GM23338 (cell line): ENCODE measurements around the gene CDH4. TPM values are rescaled to one million over a fixed set of nuclear protein-coding genes. Genes with fewer than 3 reads are reported as not detected.

Source experiments
- ATAC-seq: fragments of 200-7000 bp; cut with Tn5 transposase; 3 replicates; pipeline ENCODE4 v1.9.1; 2020
- DNase-seq: peaks from one replicate; pipeline ENCODE4 v3.0.0-alpha.2; 2015; ENCODE audit warnings: low spot score
- H2AFZ ChIP-seq: fragments of 200-600 bp; sonication (generic); 2 replicates; pipeline ENCODE4 v1.8.0; 2016; ENCODE audit warnings: antibody characterized with exemption, mild to moderate bottlenecking, moderate library complexity
- H3F3A ChIP-seq: fragments of 200-600 bp; sonication (generic); replicated peaks from 2 replicates; pipeline ENCODE4 v1.8.0; 2017; ENCODE audit warnings: antibody characterized with exemption, mixed run types, low read depth
- H3K27ac ChIP-seq: fragments of 200-600 bp; sonication (generic); 2 replicates; pipeline ENCODE4 v1.6.1; 2016; ENCODE audit warnings: low read depth
- H3K27me3 ChIP-seq: fragments of 200-600 bp; sonication (generic); 2 replicates; pipeline ENCODE4 v1.8.0; 2016; ENCODE audit warnings: mild to moderate bottlenecking, mixed run types, moderate library complexity; ENCODE audit not compliant: insufficient read depth
- H3K36me3 ChIP-seq: fragments of 200-600 bp; sonication (generic); 2 replicates; pipeline ENCODE4 v1.8.0; 2016; ENCODE audit warnings: mild to moderate bottlenecking; ENCODE audit not compliant: insufficient read depth
- H3K4me1 ChIP-seq: fragments of 200-600 bp; sonication (generic); 2 replicates; pipeline ENCODE4 v1.8.0; 2016; ENCODE audit warnings: mild to moderate bottlenecking, moderate library complexity; ENCODE audit not compliant: insufficient read depth
- H3K4me2 ChIP-seq: fragments of 200-600 bp; sonication (generic); 2 replicates; pipeline ENCODE4 v1.7.1; 2017; ENCODE audit warnings: mixed run types
- H3K4me3 ChIP-seq: fragments of 200-600 bp; sonication (generic); 2 replicates; pipeline ENCODE4 v1.6.1; 2016; ENCODE audit warnings: mixed run types
- H3K79me2 ChIP-seq: fragments of 200-600 bp; sonication (generic); replicated peaks from 2 replicates; pipeline ENCODE4 v1.8.0; 2017; ENCODE audit warnings: mild to moderate bottlenecking; ENCODE audit not compliant: insufficient read depth
- H3K9me2 ChIP-seq: fragments of 200-600 bp; sonication (generic); 2 replicates; pipeline ENCODE4 v1.8.0; 2017; ENCODE audit not compliant: insufficient read depth
- H4K20me1 ChIP-seq: fragments of 200-600 bp; sonication (generic); replicated peaks from 2 replicates; pipeline ENCODE4 v1.8.0; 2017; ENCODE audit warnings: mild to moderate bottlenecking; ENCODE audit not compliant: insufficient read depth
- H3K27ac Mint-ChIP-seq: 2 replicates; pipeline ENCODE4 v1.8.0; 2020; ENCODE audit warnings: inconsistent platforms, mild to moderate bottlenecking, moderate library complexity, mixed read lengths
- H3K27me3 Mint-ChIP-seq: 3 replicates; pipeline ENCODE4 v1.8.0; 2022; ENCODE audit warnings: low read depth, mild to moderate bottlenecking, moderate library complexity, mixed read lengths, inconsistent platforms; ENCODE audit not compliant: insufficient read depth, poor library complexity
- H3K36me3 Mint-ChIP-seq: 3 replicates; pipeline ENCODE4 v1.8.0; 2021; ENCODE audit warnings: low read depth, mild to moderate bottlenecking, inconsistent platforms, moderate library complexity, mixed read lengths
- H3K4me1 Mint-ChIP-seq: 3 replicates; pipeline ENCODE4 v1.8.0; 2020; ENCODE audit warnings: mild to moderate bottlenecking, inconsistent platforms, mixed read lengths
- H3K4me3 Mint-ChIP-seq: 3 replicates; pipeline ENCODE4 v1.8.0; 2021; ENCODE audit warnings: moderate library complexity, mild to moderate bottlenecking, inconsistent platforms, mixed read lengths
- H3K9me3 Mint-ChIP-seq: 3 replicates; pipeline ENCODE4 v1.8.0; 2020; ENCODE audit warnings: moderate library complexity, mild to moderate bottlenecking, inconsistent platforms, mixed read lengths
- CREB1 ChIP-seq: fragments of 250-450 bp; sonication (Bioruptor Pico); IDR thresholded peaks from 2 replicates; pipeline ENCODE4 v1.5.0; 2020; ENCODE audit warnings: low read depth, mild to moderate bottlenecking, moderate library complexity
- EZH2 ChIP-seq: fragments of 200-600 bp; sonication (generic); IDR thresholded peaks from one replicate; pipeline ENCODE4 v1.8.0; 2017; ENCODE audit warnings: antibody characterized with exemption, mild to moderate bottlenecking, low read depth; ENCODE audit not compliant: unreplicated experiment
- JUNB ChIP-seq: IDR thresholded peaks from one replicate; pipeline ENCODE4 v1.6.1; 2016; ENCODE audit warnings: antibody characterized with exemption; ENCODE audit not compliant: unreplicated experiment
- NANOG ChIP-seq: IDR thresholded peaks from 2 replicates; pipeline ENCODE4 v1.6.1; 2016; ENCODE audit warnings: antibody characterized with exemption, borderline replicate concordance
- polyA plus RNA-seq: library from polyadenylated mRNA; unstranded; fragments of >200 nt; fragmentation: Nextera tagmentation; extraction: Ambion mirVana; gene quantifications from 2 replicates; pipeline ENCODE4 v1.2.1, GENCODE V29; 2016
- total RNA-seq: library from RNA; depleted of rRNA; stranded (reverse); fragments of >200 nt; shearing (Covaris generic); gene quantifications from 2 replicates; pipeline ENCODE4 v1.2.3, GENCODE V29; 2014
- TF ChIP-seq, protein P1 (sequence below): IDR thresholded peaks from one replicate; pipeline ENCODE4 v1.6.1; 2018; ENCODE audit warnings: antibody characterized with exemption; ENCODE audit not compliant: unreplicated experiment
- TF ChIP-seq, protein P2 (sequence below), 2 experiments: fragments of 200-600 bp in 1 of 2; sonication (generic) in 1 of 2; conservative IDR thresholded peaks; 2 replicates each; pipeline versions ENCODE4 v1.5.1 to v1.6.1; 2016 to 2017; ENCODE audit warnings: antibody characterized with exemption in 2 of 2, low read depth in 2 of 2, mild to moderate bottlenecking in 2 of 2, moderate library complexity in 1 of 2

The CDH4 gene
- total and polyA plus RNA-seq, 2 experiments from 2014 or later = 1.2 to 4.2 TPM

- no peaks in the 10 kb centered on the region for H3K36me3 ChIP-seq
- TF ChIP-seq NANOG (no peak), JUNB (no peak)
- no peak overlapping the region for H3K27ac Mint-ChIP-seq
Observed at GRCh38 chr20:61805781-61806180, 553.7 kb downstream of the CDH4 start.

DNA sequence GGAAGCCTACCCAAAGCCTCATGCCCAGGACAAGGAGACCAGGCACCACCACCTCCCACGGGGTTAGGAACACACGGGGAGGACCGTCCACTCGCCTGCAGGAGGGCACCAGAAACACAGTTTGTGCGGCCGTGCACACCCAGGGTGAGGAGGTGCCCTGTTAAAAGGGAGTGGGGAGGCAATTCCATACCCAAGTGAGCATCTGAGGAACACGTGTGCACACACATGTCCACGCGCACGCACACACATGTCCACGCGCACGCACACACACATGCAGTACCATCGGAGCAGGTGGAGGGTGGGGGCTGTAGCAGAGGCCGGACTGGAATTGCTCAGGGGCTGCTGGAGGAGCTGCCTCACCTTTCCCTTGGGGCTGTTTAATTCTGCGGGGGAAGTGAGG, 554.3 kb downstream of the CDH4 start:
- DNase-seq = no peak

More at GRCh38 chr20:61805781-61806180, 553.7 kb downstream of the CDH4 start:
- no peaks in the 10 kb centered on the region for H3K79me2 ChIP-seq
- H3K9me2 ChIP-seq = no peaks in the 10 kb centered on the region
- no peaks in the 10 kb centered on the region for H4K20me1 ChIP-seq
- no peak for DNase-seq
- Mint-ChIP-seq H3K27me3 (peaks cover 19% of the 10 kb centered on the region), H3K9me3 (no peaks in the 10 kb centered on the region), H3K4me3 (no peak overlapping the region), H3K4me1 (peaks cover 18% of the 10 kb centered on the region), H3K36me3 (no peaks in the 10 kb centered on the region)
- no peak overlapping the region for H2AFZ ChIP-seq
- ATAC-seq = no peak
- no peak overlapping the region for H3K4me3 ChIP-seq
- no peak overlapping the region for H3K27ac ChIP-seq
- no peaks in the 10 kb centered on the region for H3K4me1 ChIP-seq
- no peak overlapping the region for H3K4me2 ChIP-seq
- no peaks in the 10 kb centered on the region for H3F3A ChIP-seq
- H3K27me3 ChIP-seq = no peaks in the 10 kb centered on the region

More for the DNA sequence above, 554.3 kb downstream of the CDH4 start:
- Mint-ChIP-seq H3K9me3 (no peaks in the 10 kb centered on the region), H3K27ac (no peak overlapping the region), H3K27me3 (peaks cover 19% of the 10 kb centered on the region), H3K36me3 (no peaks in the 10 kb centered on the region), H3K4me3 (no peak overlapping the region), H3K4me1 (peaks cover 18% of the 10 kb centered on the region)
- 0 out of 2 replicates have a peak, but pooled peaks cover 3% of the 10 kb centered on the region for H3F3A ChIP-seq
- H3K9me2 ChIP-seq = no peaks in the 10 kb centered on the region
- no peaks in the 10 kb centered on the region for H3K36me3 ChIP-seq
- H3K4me1 ChIP-seq = no peaks in the 10 kb centered on the region
- H3K79me2 ChIP-seq = no peaks in the 10 kb centered on the region
- TF ChIP-seq JUNB (no peak), NANOG (no peak), EZH2 (no peak), CREB1 (CRISPR knock-in tag) (no peak)
- TF ChIP-seq, protein P1, sequence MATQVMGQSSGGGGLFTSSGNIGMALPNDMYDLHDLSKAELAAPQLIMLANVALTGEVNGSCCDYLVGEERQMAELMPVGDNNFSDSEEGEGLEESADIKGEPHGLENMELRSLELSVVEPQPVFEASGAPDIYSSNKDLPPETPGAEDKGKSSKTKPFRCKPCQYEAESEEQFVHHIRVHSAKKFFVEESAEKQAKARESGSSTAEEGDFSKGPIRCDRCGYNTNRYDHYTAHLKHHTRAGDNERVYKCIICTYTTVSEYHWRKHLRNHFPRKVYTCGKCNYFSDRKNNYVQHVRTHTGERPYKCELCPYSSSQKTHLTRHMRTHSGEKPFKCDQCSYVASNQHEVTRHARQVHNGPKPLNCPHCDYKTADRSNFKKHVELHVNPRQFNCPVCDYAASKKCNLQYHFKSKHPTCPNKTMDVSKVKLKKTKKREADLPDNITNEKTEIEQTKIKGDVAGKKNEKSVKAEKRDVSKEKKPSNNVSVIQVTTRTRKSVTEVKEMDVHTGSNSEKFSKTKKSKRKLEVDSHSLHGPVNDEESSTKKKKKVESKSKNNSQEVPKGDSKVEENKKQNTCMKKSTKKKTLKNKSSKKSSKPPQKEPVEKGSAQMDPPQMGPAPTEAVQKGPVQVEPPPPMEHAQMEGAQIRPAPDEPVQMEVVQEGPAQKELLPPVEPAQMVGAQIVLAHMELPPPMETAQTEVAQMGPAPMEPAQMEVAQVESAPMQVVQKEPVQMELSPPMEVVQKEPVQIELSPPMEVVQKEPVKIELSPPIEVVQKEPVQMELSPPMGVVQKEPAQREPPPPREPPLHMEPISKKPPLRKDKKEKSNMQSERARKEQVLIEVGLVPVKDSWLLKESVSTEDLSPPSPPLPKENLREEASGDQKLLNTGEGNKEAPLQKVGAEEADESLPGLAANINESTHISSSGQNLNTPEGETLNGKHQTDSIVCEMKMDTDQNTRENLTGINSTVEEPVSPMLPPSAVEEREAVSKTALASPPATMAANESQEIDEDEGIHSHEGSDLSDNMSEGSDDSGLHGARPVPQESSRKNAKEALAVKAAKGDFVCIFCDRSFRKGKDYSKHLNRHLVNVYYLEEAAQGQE = no peak
- TF ChIP-seq, protein P2, sequence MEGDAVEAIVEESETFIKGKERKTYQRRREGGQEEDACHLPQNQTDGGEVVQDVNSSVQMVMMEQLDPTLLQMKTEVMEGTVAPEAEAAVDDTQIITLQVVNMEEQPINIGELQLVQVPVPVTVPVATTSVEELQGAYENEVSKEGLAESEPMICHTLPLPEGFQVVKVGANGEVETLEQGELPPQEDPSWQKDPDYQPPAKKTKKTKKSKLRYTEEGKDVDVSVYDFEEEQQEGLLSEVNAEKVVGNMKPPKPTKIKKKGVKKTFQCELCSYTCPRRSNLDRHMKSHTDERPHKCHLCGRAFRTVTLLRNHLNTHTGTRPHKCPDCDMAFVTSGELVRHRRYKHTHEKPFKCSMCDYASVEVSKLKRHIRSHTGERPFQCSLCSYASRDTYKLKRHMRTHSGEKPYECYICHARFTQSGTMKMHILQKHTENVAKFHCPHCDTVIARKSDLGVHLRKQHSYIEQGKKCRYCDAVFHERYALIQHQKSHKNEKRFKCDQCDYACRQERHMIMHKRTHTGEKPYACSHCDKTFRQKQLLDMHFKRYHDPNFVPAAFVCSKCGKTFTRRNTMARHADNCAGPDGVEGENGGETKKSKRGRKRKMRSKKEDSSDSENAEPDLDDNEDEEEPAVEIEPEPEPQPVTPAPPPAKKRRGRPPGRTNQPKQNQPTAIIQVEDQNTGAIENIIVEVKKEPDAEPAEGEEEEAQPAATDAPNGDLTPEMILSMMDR (conservative IDR thresholded peaks at IDR 0.05; ENCODE audit: low read depth in 2 of 2) = no peak
- no peaks in the 10 kb centered on the region for H3K27me3 ChIP-seq
- no peak overlapping the region for H3K4me3 ChIP-seq
- no peak for ATAC-seq
- H2AFZ ChIP-seq = no peak overlapping the region
- no peaks in the 10 kb centered on the region for H4K20me1 ChIP-seq
- H3K27ac ChIP-seq = no peak overlapping the region
- no peak overlapping the region for H3K4me2 ChIP-seq
